ENCODE measurements around the gene PRPSAP2.

The PRPSAP2 gene

DNA sequence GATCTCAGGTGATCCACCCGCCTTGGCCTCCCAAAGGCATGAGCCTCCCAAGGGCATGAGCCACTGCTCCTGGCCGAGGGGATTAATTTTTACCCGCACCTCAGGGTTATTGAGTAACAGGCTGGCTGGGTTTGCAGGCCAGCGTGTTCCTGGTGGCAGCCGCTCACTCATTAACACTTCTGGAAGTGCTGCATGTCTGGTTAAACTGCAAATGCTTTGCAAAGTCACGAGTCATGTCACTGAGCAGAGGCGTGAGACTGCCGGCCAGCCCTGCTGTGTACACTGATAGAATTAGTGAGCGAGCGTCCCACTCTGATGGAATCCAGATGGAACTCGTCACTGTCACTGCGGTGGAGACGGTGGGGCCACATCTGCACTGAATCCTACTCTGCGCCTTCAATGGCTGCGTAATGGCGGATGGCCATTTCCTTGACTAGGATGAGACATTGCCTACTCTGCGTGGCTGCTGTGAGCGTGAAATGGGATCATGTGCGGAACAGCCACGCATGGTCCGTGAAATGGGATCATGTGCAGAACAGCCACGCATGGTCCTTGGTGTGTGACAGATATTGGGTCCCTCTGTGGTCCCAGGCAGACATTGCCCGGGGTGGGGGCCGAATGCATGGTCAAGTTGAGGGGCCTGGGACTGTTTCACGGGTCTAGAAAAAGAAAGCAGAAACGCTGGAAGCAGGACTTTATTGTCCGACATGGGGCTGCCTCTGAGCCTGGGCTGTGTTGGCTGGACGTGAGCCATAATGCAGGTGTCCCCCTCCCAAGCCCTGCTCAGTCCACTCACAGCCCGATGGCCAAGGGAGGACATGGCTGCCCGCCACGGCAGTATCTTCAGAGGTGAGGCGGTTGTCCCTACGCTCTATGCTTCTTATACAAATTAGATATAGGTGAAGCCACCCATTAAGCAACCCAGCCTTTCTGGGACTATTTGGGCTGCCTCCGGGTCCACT lies 93.3 kb downstream of the PRPSAP2 start:
- no peaks in the 10 kb centered on the region for H4K20me1 ChIP-seq (ENCODE audit: control insufficient read depth, insufficient read depth, low read depth, low read length)
- H3K4me2 ChIP-seq (ENCODE audit: low read length) = no peak overlapping the region
- no peak overlapping the region for H3K4me3 ChIP-seq (ENCODE audit: low read length)
- H3K9me3 ChIP-seq (ENCODE audit: control insufficient read depth, insufficient read depth, low read length) = no peaks in the 10 kb centered on the region
- H3F3A ChIP-seq (ENCODE audit: control insufficient read depth, insufficient read depth) = no peaks in the 10 kb centered on the region
- H3K27me3 ChIP-seq (ENCODE audit: control insufficient read depth, low read length) = 0 out of 2 replicates have a peak, but pooled peaks cover 5% of the 10 kb centered on the region
- no peaks in the 10 kb centered on the region for H3K36me3 ChIP-seq (ENCODE audit: control insufficient read depth, low read length)
- H3K27ac ChIP-seq (ENCODE audit: low read depth, low read length) = no peak overlapping the region
- no peaks in the 10 kb centered on the region for H3K79me2 ChIP-seq (ENCODE audit: control insufficient read depth, low read length)
- H3K9me2 ChIP-seq (replicated peaks; ENCODE audit: control insufficient read depth, low read length) = no peaks in the 10 kb centered on the region
- no peak for TF ChIP-seq EZH2phosphoT487 (IDR thresholded peaks at IDR 0.05; ENCODE audit: borderline replicate concordance, low read length)
- TF ChIP-seq, protein P1, sequence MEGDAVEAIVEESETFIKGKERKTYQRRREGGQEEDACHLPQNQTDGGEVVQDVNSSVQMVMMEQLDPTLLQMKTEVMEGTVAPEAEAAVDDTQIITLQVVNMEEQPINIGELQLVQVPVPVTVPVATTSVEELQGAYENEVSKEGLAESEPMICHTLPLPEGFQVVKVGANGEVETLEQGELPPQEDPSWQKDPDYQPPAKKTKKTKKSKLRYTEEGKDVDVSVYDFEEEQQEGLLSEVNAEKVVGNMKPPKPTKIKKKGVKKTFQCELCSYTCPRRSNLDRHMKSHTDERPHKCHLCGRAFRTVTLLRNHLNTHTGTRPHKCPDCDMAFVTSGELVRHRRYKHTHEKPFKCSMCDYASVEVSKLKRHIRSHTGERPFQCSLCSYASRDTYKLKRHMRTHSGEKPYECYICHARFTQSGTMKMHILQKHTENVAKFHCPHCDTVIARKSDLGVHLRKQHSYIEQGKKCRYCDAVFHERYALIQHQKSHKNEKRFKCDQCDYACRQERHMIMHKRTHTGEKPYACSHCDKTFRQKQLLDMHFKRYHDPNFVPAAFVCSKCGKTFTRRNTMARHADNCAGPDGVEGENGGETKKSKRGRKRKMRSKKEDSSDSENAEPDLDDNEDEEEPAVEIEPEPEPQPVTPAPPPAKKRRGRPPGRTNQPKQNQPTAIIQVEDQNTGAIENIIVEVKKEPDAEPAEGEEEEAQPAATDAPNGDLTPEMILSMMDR (IDR thresholded peaks at IDR 0.05; ENCODE audit: low read depth, low read length, poor library complexity, severe bottlenecking) = no peak
- peaks cover 5% of the 10 kb centered on the region for H3K4me1 ChIP-seq (ENCODE audit: control insufficient read depth, low read length)

DNA sequence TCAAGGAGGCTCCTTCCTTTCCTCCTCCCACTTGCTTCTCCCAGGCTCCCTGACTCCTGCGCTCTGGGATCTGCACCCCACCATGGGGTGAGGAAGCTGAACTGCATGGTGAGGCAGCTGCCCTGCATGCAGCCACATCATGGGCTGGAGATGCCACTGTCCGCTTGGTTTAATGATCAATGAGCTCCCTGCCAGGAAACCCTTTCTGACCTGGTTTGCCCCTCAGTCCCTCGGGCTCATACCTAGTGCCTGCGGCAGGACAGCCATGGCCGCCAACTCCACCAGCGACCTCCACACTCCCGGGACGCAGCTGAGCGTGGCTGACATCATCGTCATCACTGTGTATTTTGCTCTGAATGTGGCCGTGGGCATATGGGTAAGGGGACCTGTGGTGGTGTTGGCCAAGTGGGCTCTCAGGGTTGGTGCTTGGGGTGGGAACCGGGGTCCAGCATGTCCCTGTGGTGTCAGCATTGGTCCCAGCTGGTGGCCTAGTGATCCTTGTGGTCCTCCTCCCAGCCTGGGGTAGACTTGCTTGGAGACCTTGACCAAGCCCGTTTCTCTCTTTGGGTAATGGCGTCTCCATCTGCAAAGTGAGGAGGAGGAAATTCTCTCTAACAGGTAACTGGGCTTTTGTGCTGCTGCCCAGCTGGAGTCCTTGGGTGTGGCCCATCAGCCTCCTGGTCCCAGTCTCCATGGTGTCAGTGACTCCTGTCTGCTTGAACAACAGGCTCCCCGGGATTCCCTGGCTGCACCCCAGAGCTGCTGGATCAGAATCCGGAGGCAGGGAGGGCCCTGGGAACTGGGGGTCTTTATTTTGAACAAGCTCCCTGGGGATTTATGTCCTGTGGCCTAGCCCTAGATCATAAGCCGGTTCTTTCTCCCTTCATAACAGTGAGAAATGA lies 94.3 kb downstream of the PRPSAP2 start, which contains the start of gene SLC5A10:
TSS of gene SLC5A10 (plus strand) at position 225 of the 902 bp plus-strand sequence. CDS start at position 266, 41 bp downstream.
- H3K9me2 ChIP-seq (replicated peaks; ENCODE audit: control insufficient read depth, low read length) = no peaks in the 10 kb centered on the region
- H3K79me2 ChIP-seq (ENCODE audit: control insufficient read depth, low read length) = no peaks in the 10 kb centered on the region
- H3K9me3 ChIP-seq (ENCODE audit: control insufficient read depth, insufficient read depth, low read length) = no peaks in the 10 kb centered on the region
- H4K20me1 ChIP-seq (ENCODE audit: control insufficient read depth, insufficient read depth, low read depth, low read length) = no peaks in the 10 kb centered on the region
- no peaks in the 10 kb centered on the region for H3K36me3 ChIP-seq (ENCODE audit: control insufficient read depth, low read length)
- no peak within 1 kb of the TSS for H3K4me3 ChIP-seq (ENCODE audit: low read length)
- H3K4me1 ChIP-seq (ENCODE audit: control insufficient read depth, low read length) = no peaks in the 10 kb centered on the region
- no peaks in the 10 kb centered on the region for H3F3A ChIP-seq (ENCODE audit: control insufficient read depth, insufficient read depth)
- H3K27me3 ChIP-seq (ENCODE audit: control insufficient read depth, low read length) = 0 out of 2 replicates have a peak, but pooled peaks cover 5% of the 10 kb centered on the region
- no peak within 1 kb of the TSS for H3K27ac ChIP-seq (ENCODE audit: low read depth, low read length)
- H3K4me2 ChIP-seq (ENCODE audit: low read length) = no peak within 1 kb of the TSS
- no peak for TF ChIP-seq EZH2phosphoT487 (IDR thresholded peaks at IDR 0.05; ENCODE audit: borderline replicate concordance, low read length)
- TF ChIP-seq, protein P1 (IDR thresholded peaks at IDR 0.05; ENCODE audit: low read depth, low read length, poor library complexity, severe bottlenecking) = no peak

DNA sequence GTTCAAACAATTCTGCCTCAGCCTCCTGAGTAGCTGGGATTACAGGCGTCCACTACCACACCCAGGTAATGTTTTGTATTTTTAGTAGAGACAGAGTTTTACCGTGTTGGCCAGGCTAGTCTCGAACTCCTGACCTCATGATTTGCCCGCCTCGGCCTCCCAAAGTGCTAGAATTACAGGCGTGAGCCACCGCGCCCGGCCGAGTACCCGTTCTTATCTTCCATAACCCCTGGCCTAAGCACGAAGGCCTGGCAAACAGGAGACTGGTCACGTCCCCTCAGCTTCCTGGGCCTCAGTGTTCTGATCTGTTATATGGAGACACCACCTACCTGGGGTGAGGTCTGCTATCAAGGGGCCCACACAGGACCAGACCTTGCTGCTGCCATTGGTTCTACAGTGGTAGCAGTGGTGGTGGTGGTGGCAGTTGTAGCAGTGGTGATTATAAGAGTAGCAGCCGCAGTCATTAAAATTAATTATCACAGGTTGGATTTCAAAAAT lies 95.3 kb downstream of the PRPSAP2 start:
- no peak overlapping the region for H3K4me3 ChIP-seq (ENCODE audit: low read length)
- no peaks in the 10 kb centered on the region for H4K20me1 ChIP-seq (ENCODE audit: control insufficient read depth, insufficient read depth, low read depth, low read length)
- no peaks in the 10 kb centered on the region for H3K79me2 ChIP-seq (ENCODE audit: control insufficient read depth, low read length)
- H3K27ac ChIP-seq (ENCODE audit: low read depth, low read length) = no peak overlapping the region
- TF ChIP-seq, protein P1 (IDR thresholded peaks at IDR 0.05; ENCODE audit: low read depth, low read length, poor library complexity, severe bottlenecking) = no peak
- no peak for TF ChIP-seq EZH2phosphoT487 (IDR thresholded peaks at IDR 0.05; ENCODE audit: borderline replicate concordance, low read length)
- H3F3A ChIP-seq (ENCODE audit: control insufficient read depth, insufficient read depth) = no peaks in the 10 kb centered on the region
- H3K36me3 ChIP-seq (ENCODE audit: control insufficient read depth, low read length) = no peaks in the 10 kb centered on the region
- 0 out of 2 replicates have a peak, but pooled peaks cover 5% of the 10 kb centered on the region for H3K27me3 ChIP-seq (ENCODE audit: control insufficient read depth, low read length)
- H3K9me2 ChIP-seq (replicated peaks; ENCODE audit: control insufficient read depth, low read length) = no peaks in the 10 kb centered on the region
- no peaks in the 10 kb centered on the region for H3K9me3 ChIP-seq (ENCODE audit: control insufficient read depth, insufficient read depth, low read length)
- H3K4me2 ChIP-seq (ENCODE audit: low read length) = no peak overlapping the region
- H3K4me1 ChIP-seq (ENCODE audit: control insufficient read depth, low read length) = no peaks in the 10 kb centered on the region

All from DOHH2 (cell line).